Activated CD8-positive, alpha-beta memory T cell treated with anti-CD3 and anti-CD28 coated beads, Interleukin-2, amount 50 U/mL, for 4 hours (primary cell): Measurements from ENCODE around the gene LRRC61.
"Not testable (repeated sequence)": the region's sequence is repeated elsewhere in the genome, so short reads cannot be mapped to it uniquely, and the experiment has no call there.

Experiments
- DNase-seq: peaks from one replicate; pipeline ENCODE4 v3.0.0-alpha.2; 2020

The LRRC61 gene

GRCh38 chr7:150322833-150323681 lies at the start of gene LRRC61, which contains the start of gene ACTR3C:
LRRC61 (plus strand) TSS chr7:150323355; CDS start chr7:150336862, 13,507 bp downstream.
ACTR3C (minus strand) TSS chr7:150323545; CDS start chr7:150295296, 28,249 bp downstream.
- DNase-seq, result peak; percentile 67

GRCh38 chr7:150276132-150276695 lies 46.9 kb upstream of the LRRC61 start:
- peak; percentile 21 for DNase-seq

GRCh38 chr7:150278383-150278782 lies 44.8 kb upstream of the LRRC61 start:
- DNase-seq, result not testable (repeated sequence)

- DNase-seq, result not testable (repeated sequence)
Measured at GRCh38 chr7:150281681-150282403, 41.3 kb upstream of the LRRC61 start.

GRCh38 chr7:150283111-150283510 lies 40.0 kb upstream of the LRRC61 start:
- DNase-seq, result not testable (repeated sequence)

- DNase-seq, result not testable (repeated sequence)
Measured at GRCh38 chr7:150283608-150284007, 39.5 kb upstream of the LRRC61 start.

GRCh38 chr7:150285849-150286754 lies 37.1 kb upstream of the LRRC61 start:
- DNase-seq, result not testable (repeated sequence)

- not testable (repeated sequence) for DNase-seq
Measured at GRCh38 chr7:150287815-150288214, 35.3 kb upstream of the LRRC61 start.

GRCh38 chr7:150288816-150289215 lies 34.3 kb upstream of the LRRC61 start:
- not testable (repeated sequence) for DNase-seq

GRCh38 chr7:150290317-150290716 lies 32.8 kb upstream of the LRRC61 start:
- not testable (repeated sequence) for DNase-seq

GRCh38 chr7:150295027-150295426 lies 28.1 kb upstream of the LRRC61 start:
- DNase-seq, result not testable (repeated sequence)

- DNase-seq, result not testable (repeated sequence)
Measured at GRCh38 chr7:150295614-150296013, 27.5 kb upstream of the LRRC61 start.

GRCh38 chr7:150296802-150297201 lies 26.4 kb upstream of the LRRC61 start:
- DNase-seq, result not testable (repeated sequence)

GRCh38 chr7:150297978-150298377 lies 25.2 kb upstream of the LRRC61 start:
- DNase-seq, result not testable (repeated sequence)

GRCh38 chr7:150302908-150303310 lies 20.2 kb upstream of the LRRC61 start:
- DNase-seq, result not testable (repeated sequence)

- not testable (repeated sequence) for DNase-seq
Measured at GRCh38 chr7:150304499-150305258, 18.5 kb upstream of the LRRC61 start.

- DNase-seq, result not testable (repeated sequence)
Measured at GRCh38 chr7:150305259-150305902, 17.8 kb upstream of the LRRC61 start.

- not testable (repeated sequence) for DNase-seq
Measured at GRCh38 chr7:150305903-150306284, 17.3 kb upstream of the LRRC61 start.

- not testable (repeated sequence) for DNase-seq
Measured at GRCh38 chr7:150306377-150306776, 16.8 kb upstream of the LRRC61 start.

- no peak for DNase-seq
Measured at GRCh38 chr7:150307129-150307528, 16.0 kb upstream of the LRRC61 start.

- DNase-seq, result no peak
Measured at GRCh38 chr7:150307904-150308303, 15.3 kb upstream of the LRRC61 start.
